Measurements from ENCODE around the gene PPP1R1C. TPM values are rescaled to one million over a fixed set of nuclear protein-coding genes. Genes with fewer than 3 reads are reported as not detected.

PPP1R1C gene
- total RNA-seq, 1 donor from 2014 or later = not detected

DNA sequence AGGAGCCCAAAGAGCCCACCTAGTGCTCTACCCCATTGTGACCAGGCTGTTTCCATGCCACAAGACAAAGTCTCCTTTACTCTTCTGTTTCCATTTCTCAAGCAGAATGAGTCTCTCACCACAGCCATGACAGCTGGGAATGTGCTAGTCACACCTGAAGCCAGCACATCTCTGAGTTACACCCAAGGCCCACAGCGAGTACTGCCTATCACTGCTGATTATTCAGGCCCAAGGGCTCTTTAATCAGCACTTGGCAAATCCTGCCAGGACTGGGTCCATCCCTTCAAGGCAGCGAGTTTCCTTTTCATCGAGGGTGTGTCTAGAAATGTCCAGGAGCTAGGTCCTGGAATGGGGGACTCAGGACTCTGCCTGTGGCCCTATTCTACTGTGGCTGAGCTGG is 14.6 kb upstream of the PPP1R1C start:
- DNase-seq (ENCODE audit: low read depth in 2 of 2) = no peak

DNA sequence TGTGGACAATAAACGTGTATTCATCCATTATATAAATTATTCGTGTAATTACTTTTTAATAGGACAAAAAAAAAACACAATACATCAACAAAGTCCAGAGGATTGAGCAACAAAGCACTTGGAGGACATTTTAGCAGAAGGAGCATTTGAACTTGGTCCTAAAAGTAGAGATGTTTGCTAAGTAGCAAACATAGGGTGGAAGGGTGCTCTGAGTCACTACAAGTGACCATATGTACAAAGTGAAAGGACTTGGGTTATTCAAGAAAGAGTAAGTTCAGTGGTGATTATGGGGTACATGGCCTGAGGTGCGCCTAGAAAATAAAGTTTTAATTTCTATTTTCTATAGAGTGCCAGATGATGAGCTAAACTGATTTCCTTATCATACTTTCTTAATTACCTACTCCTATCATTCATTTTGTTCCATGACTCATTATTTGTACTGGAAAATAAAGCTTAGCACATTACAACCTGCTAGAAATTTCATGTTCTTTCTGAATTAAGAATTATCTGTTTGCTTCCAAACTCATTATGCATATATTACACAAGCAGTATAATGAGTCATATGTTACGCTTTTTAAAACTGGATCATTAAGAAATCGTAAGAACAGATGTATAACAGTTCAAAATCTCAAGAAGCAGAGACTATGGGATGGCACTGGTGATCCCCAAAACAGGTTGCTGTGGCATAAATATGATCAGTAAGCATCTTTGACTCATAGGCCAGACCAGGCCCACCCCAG is 13.1 kb upstream of the PPP1R1C start:
- no peak for DNase-seq (ENCODE audit: low read depth in 2 of 2)

DNA sequence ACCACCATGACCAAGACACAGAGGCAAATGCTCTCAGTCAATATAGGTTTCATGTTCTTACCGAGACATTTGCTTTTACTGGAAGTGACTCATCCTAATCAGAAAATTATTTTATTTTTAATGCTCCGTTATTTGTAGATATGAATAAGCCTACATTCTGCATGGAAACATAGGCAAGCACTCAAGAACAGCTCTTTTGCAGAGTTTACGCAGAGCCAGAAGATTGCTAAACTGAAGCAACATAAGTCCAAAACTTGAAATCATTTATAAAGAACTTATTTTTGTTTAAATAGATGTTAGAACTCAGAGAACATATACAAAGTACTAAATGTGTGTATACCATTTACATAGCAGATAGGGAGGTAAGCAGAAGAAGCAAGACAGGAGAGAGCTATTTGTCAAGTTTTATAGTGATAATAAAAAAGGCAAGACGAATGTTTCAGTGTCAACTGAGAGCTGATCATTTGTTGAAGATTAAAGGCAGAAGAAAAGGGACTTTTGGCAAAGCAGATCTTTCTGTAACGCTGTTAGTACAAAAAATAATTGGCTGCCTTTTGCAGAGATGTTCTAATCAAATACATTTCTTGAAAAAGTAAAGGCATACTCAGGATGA is 12.4 kb upstream of the PPP1R1C start:
- DNase-seq (ENCODE audit: low read depth in 2 of 2) = no peak

DNA sequence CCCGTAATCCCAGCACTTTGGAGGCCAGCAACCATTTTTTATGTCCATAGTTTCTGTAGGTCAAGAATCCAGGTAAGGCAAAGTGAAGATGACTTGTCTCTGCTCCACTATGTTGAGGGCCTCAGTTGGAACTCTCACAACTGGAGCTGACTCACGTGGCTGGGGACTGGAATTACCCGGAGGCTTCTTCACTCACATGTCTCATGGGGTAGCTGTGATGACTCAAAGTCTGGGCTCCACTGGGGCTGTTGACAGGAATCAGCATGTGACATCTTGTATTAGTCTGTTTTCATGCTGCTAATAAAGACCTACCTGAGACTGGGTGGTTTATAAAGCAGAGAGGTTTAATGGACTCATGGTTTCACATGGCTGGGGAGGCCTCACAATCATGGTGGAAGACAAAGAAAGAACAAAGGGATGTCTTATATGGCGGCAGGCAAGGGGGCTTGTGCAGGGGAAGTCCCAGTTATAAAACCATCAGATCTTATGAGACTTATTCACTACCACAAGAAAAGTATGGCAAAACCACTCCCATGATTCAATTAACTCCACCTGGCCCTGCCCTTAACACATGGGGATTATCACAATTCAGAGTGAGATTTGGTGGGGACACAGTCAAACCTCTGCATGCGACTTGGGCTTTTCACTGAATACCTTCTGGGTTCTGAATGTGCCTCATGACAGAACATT is 7.8 kb upstream of the PPP1R1C start:
- peak in 1 of 2 donors; percentile 11 for DNase-seq (ENCODE audit: low read depth in 2 of 2)

DNA sequence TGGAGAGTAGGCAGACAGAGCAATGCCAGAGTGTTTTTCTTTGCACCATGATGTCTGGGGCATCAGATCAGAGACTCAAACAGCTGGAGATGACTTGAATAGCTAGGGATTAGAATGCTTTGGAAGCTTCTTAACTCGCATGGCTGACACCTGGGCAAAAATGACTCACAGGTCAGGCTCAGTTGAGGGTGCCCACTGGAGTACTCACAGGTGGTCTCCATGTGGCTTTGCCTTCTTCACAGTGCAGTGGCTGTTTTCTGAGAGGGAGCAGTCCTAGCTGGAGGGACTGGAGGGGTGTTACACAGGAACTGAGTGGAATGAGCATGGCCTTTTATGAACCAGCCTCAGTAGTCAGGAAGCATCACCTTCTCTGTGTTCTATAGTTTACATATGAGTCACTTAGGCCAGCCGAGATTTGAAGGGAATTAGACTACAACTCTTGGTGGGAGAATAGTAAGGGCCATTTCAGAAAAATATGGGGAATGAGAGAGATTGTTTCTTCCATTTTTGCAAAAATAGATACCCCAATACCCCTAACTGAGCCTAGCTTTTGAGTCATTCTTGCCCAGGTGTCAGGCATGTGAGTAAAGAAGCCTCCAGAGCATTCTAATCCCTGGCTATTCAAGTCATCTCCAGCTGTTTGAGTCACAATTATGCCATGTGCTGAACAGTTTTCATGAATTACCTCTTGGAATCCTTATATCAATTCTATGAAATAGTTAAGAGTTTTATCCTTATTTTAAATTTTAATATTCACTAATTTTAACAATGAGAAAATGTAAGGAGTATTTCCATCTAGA is 7.1 kb upstream of the PPP1R1C start:
- peak in 1 of 2 donors; percentile 10 for DNase-seq (ENCODE audit: low read depth in 2 of 2)

DNA sequence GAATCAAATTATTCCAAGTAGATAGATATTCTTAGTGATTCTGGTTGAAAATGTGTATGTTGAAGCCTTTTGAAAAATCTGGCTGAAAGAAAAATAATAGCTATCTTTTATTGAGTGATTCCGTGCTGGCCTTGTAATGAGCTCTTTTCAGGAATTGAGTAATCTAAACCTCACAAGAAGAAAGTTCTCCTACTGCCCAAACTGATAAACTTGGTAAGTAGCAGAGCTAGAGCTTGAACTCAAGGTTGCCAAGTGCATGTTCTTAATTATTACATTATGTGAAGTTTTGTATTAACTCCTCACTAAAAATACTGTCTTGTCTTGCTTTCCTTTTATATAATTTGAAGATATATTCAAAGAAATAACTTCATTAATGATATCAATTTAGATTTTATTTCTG is 1.6 kb upstream of the PPP1R1C start:
- no peak for DNase-seq (ENCODE audit: low read depth in 2 of 2)

DNA sequence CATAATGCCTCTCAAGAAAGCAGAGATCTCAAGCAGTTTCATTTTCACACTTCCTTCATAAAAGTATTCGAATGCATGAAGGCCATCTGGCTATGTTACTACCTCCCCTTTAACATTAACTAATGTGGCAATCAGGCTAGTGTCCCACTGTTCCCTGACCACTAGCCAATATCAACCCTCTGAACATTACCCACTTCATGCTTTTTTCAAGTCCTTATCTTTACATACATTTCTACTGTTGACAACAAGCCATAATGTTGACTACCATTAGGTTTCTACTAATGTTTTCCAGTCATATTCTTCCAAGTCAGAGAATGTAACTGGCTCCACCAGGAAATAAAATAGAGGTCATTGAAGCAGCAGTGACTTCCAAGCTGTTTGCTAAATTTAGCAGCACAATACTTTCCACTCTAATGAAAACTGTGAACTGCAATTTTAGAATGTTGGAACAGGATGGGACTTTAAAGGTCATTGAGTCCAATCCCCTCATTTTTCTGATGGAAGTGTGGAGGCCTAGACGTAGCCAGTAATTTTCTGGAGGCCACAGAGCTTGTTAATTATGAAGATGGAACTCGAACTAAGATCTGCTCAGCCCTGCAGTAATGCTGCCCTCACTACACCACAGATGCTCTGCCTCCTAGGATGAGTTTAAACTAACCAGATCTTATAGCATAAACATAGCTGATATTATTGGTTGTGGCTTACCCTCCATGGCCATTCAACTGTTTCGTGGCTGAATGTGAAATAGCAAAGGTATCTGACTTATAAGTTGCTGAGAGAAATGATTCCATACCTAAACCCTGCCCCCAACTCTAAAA is 630 bp upstream of the PPP1R1C start:
- no peak for DNase-seq (ENCODE audit: low read depth in 2 of 2)

DNA sequence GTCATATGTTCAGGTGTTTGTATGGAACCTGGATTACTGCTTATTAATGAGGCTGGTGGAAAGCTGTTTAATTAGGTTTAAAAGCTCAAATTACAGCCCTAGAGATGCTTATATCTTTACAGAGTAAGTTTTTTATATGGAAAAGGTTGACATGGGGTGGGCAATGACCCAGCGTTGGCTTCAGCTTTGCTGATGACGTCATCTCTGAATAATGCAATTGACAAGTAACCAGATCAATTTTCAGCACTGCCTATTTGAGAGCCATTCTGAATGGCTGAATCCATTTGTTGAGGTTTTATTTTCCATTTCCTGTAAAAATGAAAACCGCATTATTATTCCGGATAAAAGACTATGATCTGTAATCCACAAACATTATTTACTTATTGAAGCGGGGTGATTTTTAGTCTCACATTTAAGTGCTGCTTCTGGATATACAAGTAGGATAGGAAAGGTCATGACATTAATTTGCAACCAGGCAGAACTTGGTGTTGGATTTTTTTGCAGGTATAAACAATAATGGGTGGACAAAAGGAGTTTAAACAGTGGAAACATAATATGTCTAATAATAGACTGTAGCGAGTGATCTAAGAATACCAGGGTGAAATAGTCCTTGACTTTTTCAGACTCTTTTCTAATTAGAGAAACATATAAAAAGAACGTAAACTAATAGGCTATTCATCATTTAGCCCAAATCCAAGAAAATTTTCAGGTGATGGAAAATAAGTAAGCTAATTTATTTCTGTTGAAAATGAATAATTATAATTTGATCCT is 2.7 kb downstream of the PPP1R1C start:
- DNase-seq (ENCODE audit: low read depth in 2 of 2) = no peak

DNA sequence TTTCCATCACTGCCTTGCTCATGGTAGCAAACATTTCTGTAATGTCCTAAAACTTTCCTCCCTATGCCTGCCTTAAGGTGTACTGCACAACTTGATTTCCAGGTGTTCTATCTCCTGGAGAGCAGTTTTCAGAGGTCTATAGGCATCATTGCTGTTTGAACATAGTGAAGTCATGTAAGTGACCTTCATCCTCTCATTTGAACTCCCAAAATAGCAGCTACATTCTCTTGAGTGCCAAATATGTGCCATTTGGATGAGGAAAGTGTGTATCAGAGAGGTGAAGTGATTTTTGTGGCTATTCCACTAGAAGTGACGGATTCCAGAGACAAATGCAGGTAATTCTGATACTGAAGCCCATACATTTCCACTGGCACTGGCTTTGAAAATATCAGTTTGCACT is 3.4 kb downstream of the PPP1R1C start:
- DNase-seq (ENCODE audit: low read depth in 2 of 2) = no peak

DNA sequence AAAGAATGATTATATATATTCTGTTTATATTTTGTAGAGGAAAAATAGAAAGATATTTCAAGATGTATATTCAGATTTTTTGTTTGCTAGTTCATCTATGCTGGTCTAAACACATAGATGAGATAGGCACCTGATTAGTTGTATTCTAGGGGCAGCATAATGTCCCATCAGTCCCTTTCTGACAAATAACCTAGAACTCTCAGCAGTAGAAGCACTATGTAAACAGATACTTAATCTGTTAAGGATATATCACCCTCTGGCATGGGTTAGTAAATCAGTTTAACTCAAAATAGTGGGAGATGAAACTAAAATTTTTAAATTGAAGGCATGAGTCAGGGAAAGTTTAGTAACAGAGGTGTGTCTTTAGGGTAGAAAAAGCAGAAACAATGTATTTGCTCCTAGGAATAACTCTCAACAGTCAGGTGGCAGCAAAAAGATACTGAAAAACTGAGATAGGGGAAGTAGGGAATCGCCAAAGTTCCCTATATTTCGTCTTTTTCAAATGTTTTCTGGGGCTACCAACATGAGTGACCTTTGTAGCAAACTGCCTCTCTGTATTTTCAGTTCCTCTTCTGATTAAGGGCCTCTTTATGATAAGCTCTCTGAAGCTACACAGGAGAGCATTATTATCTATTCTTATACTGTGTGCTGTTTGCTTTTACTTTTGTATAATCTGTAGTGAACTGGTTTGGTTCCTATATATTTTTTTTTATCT is 5.7 kb downstream of the PPP1R1C start:
- DNase-seq (ENCODE audit: low read depth in 2 of 2) = no peak

DNA sequence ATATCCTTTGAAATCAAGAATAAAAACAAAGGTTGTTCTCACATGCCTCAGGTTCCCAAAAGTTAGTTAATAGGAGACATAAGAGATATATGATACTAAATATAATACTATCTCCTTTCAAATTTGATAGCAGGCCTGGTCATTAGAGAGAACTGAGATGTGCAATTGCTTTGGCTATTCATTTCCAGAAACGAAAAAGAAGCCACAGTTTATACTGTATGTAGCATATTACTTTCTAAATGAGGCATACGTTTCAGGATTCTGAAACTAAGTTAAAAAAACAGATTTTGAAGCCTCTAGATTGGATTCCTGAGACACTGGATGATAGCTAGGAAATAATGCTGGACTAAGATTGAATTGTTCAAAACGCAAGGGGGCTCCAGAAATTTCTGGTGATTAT is 7.1 kb downstream of the PPP1R1C start:
- no peak for DNase-seq (ENCODE audit: low read depth in 2 of 2)

DNA sequence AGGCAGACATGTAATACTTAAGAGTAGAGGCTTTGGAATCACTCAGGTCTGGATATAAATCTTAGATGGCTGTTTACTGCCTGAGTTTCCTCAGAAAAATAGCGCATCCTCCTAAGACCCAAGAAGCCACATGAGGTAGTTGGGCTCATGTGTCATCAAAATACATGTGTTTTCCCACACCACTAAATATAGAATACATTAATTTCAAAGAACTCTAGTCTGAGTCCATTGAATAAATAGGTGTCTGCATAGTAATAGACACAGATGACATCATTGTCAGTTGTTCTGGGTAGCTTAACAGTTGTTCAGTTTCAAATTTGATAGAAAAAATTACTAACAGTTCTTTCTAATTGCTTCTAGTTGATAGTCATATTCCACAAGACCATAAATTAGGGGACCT is 9.6 kb downstream of the PPP1R1C start:
- no peak for DNase-seq (ENCODE audit: low read depth in 2 of 2)

DNA sequence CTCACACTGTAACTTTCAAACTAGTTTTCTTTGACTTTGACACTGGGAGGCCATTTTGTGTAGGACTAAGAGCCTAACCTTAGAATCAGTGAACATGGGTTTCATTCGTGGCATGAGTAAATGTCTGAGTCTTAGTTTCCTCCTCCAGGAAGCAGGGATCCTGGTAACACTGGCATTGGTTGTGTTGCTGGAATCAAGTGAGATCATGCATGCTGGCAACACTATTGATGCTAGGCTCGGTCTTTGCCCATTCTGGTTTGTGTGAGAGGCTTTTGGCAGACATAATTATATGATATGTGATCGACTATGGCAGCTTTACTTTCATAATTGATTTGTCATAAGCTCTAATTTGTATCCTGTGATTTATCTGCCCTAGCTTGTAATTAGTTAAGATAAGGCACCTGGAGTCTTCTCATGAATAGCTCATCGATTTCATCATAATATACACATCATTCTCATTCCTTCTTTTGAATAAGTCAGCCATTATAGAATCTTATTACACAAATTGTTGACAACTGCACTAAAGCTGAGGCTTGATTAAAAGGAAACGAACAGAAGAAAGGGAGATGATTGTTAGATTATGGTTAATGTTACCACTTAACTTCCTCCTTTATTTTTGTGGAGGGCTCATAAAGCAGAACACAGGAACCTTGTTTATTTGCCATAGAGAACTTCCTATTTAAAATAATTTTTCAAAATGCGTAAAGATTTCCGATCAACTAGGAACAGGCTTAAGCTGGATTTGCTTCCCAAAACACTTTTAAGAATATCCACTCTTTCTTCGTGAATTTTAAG is 12.6 kb downstream of the PPP1R1C start:
- DNase-seq (ENCODE audit: low read depth in 2 of 2) = no peak

DNA sequence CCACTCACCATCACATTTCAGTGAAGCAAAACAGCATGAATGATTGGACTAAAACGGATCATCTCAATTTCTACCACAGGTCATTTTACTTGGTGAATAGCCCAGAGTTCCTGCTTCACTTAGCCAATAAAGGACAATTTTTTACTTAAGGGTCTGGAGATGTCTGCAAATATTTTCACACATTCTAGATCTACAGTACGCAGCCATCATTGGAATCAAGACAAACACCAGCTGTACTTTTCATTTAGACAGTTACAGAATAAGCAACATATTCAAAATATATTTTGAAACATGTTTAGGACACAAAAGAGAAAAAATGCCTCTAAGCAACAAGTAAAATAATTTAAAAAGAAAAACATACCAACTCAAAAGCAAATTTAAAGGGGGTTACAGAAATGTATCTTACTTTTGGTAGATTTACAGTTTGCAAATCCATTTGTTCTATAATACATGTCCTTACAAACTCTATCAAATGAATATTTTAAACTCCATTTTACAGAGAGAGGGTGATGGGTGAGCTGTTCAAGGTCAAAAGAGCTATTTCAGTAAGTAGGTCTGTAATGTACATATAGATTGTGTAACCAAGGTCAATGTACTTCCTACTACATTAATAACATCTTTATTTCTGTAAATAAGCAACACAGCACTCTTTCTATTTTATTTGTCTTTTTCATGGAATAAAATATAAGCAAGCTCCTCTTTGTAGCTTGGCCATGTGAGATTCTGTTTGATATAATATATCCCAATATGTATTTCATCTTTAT is 13.4 kb downstream of the PPP1R1C start:
- no peak for DNase-seq (ENCODE audit: low read depth in 2 of 2)

DNA sequence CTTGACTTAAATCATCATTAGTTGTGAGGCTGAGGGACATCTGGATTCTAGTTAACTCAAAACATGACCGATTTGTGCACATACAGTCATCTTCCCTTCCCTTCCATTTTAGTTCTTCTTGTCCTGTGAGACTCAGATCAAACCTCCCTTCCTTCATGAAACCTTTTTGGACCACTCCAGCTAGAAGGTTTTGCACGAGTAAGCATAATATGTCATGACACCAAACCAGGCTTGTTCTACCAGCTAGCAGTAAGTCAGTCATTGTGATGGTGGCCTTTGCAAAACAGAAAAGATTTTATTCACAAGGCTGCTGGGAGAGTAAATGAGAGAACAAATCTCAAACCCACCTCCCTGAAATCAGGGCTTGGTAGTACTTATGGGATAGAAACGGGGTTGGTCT is 14.3 kb downstream of the PPP1R1C start:
- DNase-seq (ENCODE audit: low read depth in 2 of 2) = no peak

DNA sequence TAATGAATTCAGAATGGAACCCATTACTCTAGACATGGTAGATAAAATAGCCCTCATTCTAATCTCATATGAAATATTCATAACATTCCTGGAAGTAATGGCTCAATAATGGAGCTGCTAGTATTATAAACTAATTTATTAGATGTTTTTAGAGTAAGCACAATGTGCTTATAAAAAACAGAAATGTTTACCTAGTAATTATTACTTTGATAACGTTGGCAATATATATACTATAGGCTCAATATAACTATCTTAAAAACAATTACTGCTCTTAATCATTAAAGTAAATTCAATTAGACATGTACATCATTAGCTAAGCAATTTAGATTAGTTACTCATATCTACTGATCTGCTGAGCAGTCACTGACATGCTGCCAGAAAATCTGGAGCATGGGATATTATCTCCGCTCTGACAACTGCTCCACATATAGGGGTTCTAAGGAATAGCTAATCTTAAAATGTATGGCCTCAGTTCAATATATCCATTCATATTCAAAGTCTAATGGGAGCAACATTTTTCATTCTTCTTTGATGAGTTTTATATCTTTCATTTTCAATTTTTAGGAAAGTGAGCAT is 19.4 kb downstream of the PPP1R1C start:
- DNase-seq (ENCODE audit: low read depth in 2 of 2) = no peak

DNA sequence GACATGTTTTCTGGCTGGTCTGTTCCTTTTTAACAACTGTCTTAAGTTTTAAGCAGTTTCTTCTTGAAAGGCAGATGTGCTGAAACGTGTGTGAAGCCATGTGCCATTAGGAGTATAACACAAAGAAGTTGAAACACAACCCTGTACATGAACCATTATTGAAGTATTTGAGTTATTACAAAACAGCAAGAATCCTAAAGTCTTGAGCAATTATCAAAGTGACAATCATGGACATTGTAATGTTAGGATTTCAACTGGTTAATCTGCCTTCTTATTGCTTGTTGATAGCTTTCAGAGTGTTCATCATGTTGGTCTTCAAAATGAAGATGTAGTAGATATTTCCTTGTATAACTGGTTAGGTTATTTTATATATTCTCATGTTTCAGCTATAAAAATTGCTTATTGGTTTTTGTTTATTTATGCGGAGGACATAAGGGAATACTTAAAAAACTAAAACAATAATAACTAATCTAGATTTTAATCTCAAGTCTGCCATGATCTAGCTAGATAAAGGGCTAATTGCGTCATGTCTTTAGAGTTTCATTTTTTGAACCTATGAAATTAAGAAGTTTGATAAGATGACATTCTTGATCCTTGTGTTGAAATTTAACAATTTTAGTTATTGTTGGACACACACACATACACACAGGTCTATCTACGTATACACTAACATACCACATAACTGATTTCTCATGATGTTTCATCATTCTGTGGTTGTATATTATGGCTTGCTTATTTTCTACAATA is 21.1 kb downstream of the PPP1R1C start:
- no peak for DNase-seq (ENCODE audit: low read depth in 2 of 2)
